Breast epithelium (tissue), 3 donors: ENCODE measurements around the gene HDAC9.

Experiments
- POLR2A ChIP-seq: fragments of 450-650 bp; IDR thresholded peaks from one replicate; pipeline ENCODE4 v1.6.1; 2016; ENCODE audit warnings: antibody characterized with exemption, mild to moderate bottlenecking, moderate library complexity
- POLR2AphosphoS5 ChIP-seq, 3 donors: sonication (generic); formaldehyde crosslinking; IDR thresholded peaks; one replicate each; pipeline ENCODE4 v1.6.1; 2017; ENCODE audit warnings: antibody characterized with exemption in 3 of 3
- TF ChIP-seq, protein P1 (sequence below), 3 donors: fragments of 450-650 bp; IDR thresholded peaks; one replicate each; pipeline ENCODE4 v1.5.1; 2016 to 2017; ENCODE audit warnings: antibody characterized with exemption in 3 of 3, mild to moderate bottlenecking in 3 of 3, moderate library complexity in 3 of 3

- TF ChIP-seq POLR2A (no peak), POLR2AphosphoS5 (IDR thresholded peaks at IDR 0.05) (no peak)
- TF ChIP-seq, protein P1, sequence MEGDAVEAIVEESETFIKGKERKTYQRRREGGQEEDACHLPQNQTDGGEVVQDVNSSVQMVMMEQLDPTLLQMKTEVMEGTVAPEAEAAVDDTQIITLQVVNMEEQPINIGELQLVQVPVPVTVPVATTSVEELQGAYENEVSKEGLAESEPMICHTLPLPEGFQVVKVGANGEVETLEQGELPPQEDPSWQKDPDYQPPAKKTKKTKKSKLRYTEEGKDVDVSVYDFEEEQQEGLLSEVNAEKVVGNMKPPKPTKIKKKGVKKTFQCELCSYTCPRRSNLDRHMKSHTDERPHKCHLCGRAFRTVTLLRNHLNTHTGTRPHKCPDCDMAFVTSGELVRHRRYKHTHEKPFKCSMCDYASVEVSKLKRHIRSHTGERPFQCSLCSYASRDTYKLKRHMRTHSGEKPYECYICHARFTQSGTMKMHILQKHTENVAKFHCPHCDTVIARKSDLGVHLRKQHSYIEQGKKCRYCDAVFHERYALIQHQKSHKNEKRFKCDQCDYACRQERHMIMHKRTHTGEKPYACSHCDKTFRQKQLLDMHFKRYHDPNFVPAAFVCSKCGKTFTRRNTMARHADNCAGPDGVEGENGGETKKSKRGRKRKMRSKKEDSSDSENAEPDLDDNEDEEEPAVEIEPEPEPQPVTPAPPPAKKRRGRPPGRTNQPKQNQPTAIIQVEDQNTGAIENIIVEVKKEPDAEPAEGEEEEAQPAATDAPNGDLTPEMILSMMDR (IDR thresholded peaks at IDR 0.05): no peak
Observed at GRCh38 chr7:18684916-18685315, 189.4 kb downstream of the HDAC9 start.
